ENCODE measurements around the gene ZDHHC24. TPM values are rescaled to one million over a fixed set of nuclear protein-coding genes. Genes with fewer than 3 reads are reported as not detected.

The ZDHHC24 gene
- total and polyA plus RNA-seq, 7 donors, result 3.9 to 7.6 (median 5.5) TPM

GRCh38 chr11:66559142-66559865 lies 13.5 kb upstream of the ZDHHC24 start:
- intact Hi-C loops (cut with DNase I), result no loop called here
- ATAC-seq (peak; percentile 39 to 60 (median 51)), DNase-seq (peak; percentile 53 to 70)
- Histone ChIP-seq H3K9me3 (no peaks in the 10 kb centered on the region), H3K4me3 (peak overlapping the region; percentile 6), H3K36me3 (ENCODE audit: insufficient read depth in 1 of 2, low read depth in 1 of 2) (peaks cover 0 to 28% of the 10 kb centered on the region in 2 donors), H3K27me3 (ENCODE audit: insufficient read depth in 3 of 3, low read length in 2 of 3) (no peaks in the 10 kb centered on the region), H3K4me1 (peaks cover 4% of the 10 kb centered on the region), H3K27ac (no peak overlapping the region)
- no peak for TF ChIP-seq CTCF (IDR thresholded peaks at IDR 0.05)
- 15 to 26% (median 17%) methylated on average over 37 to 50 of the region's 50 CpGs for WGBS, 3 donors

GRCh38 chr11:66557733-66558326 lies 12.0 kb upstream of the ZDHHC24 start:
- Histone ChIP-seq H3K9me3 (no peaks in the 10 kb centered on the region), H3K4me3 (no peak overlapping the region), H3K27ac (no peak overlapping the region), H3K27me3 (ENCODE audit: insufficient read depth in 3 of 3, low read length in 2 of 3) (no peaks in the 10 kb centered on the region), H3K4me1 (peaks cover 4% of the 10 kb centered on the region), H3K36me3 (ENCODE audit: insufficient read depth in 1 of 2, low read depth in 1 of 2) (peaks cover 0 to 14% of the 10 kb centered on the region in 2 donors)
- intact Hi-C loops (cut with DNase I), result no loop called here
- ATAC-seq, result no peak
- no peak for TF ChIP-seq CTCF (IDR thresholded peaks at IDR 0.05)
- no peak for DNase-seq
- 71 to 85% (median 76%) methylated on average over 24 of the region's 24 CpGs for WGBS, 3 donors

GRCh38 chr11:66556086-66556485 lies 10.2 kb upstream of the ZDHHC24 start:
- ATAC-seq, result no peak
- Histone ChIP-seq H3K36me3 (ENCODE audit: insufficient read depth in 1 of 2, low read depth in 1 of 2) (no peaks in the 10 kb centered on the region), H3K27ac (no peak overlapping the region), H3K4me1 (peaks cover 4% of the 10 kb centered on the region), H3K4me3 (no peak overlapping the region), H3K9me3 (no peaks in the 10 kb centered on the region), H3K27me3 (ENCODE audit: insufficient read depth in 3 of 3, low read length in 2 of 3) (no peaks in the 10 kb centered on the region)
- no peak for TF ChIP-seq CTCF (IDR thresholded peaks at IDR 0.05)
- DNase-seq, result no peak
- intact Hi-C loops (cut with DNase I), result no loop called here
- WGBS, 3 donors, result 60 to 87% (median 74%) methylated on average over 7 of the region's 7 CpGs

GRCh38 chr11:66555416-66555815 lies 9.6 kb upstream of the ZDHHC24 start:
- Histone ChIP-seq H3K4me3 (no peak overlapping the region), H3K9me3 (no peaks in the 10 kb centered on the region), H3K4me1 (peaks cover 4% of the 10 kb centered on the region), H3K36me3 (ENCODE audit: insufficient read depth in 1 of 2, low read depth in 1 of 2) (no peaks in the 10 kb centered on the region), H3K27ac (no peak overlapping the region), H3K27me3 (ENCODE audit: insufficient read depth in 3 of 3, low read length in 2 of 3) (no peaks in the 10 kb centered on the region)
- intact Hi-C loops (cut with DNase I), result no loop called here
- TF ChIP-seq CTCF (IDR thresholded peaks at IDR 0.05), result no peak
- 65 to 75% (median 67%) methylated on average over 1 to 3 of the region's 3 CpGs for WGBS, 3 donors
- ATAC-seq (no peak), DNase-seq (no peak)

Measured in psoas muscle (tissue), 8 donors.